Smooth muscle cell (in vitro differentiated cells): Measurements from ENCODE around the gene C16orf92. TPM values are rescaled to one million over a fixed set of nuclear protein-coding genes. Genes with fewer than 3 reads are reported as not detected.
"Not testable (repeated sequence)": the region's sequence is repeated elsewhere in the genome, so short reads cannot be mapped to it uniquely, and the experiment has no call there.

Source experiments
- DNase-seq: peaks from one replicate; lab custom pipeline; 2025; ENCODE audit not compliant: unreplicated experiment; lab: John Stamatoyannopoulos, UW
- H2AFZ ChIP-seq: fragments of 200-600 bp; sonication (generic); 2 replicates; pipeline ENCODE4 v1.6.0; 2016; ENCODE audit warnings: antibody characterized with exemption, low read depth, mild to moderate bottlenecking
- H3F3A ChIP-seq: fragments of 200-600 bp; sonication (generic); 2 replicates; pipeline ENCODE4 v1.6.0; 2017; ENCODE audit warnings: antibody characterized with exemption, low read depth
- H3K27ac ChIP-seq: fragments of 200-600 bp; sonication (generic); 2 replicates; pipeline ENCODE4 v1.5.1; 2016; ENCODE audit warnings: low read depth, mild to moderate bottlenecking
- H3K27me3 ChIP-seq: fragments of 200-600 bp; sonication (generic); 2 replicates; pipeline ENCODE4 v1.6.1; 2016; ENCODE audit warnings: low read depth, mild to moderate bottlenecking
- H3K36me3 ChIP-seq: fragments of 200-600 bp; sonication (generic); 2 replicates; pipeline ENCODE4 v1.5.1; 2016; ENCODE audit warnings: low read depth
- H3K4me1 ChIP-seq: fragments of 200-600 bp; sonication (generic); 2 replicates; pipeline ENCODE4 v1.5.1; 2016; ENCODE audit warnings: low read depth
- H3K4me2 ChIP-seq: fragments of 200-600 bp; sonication (generic); 2 replicates; pipeline ENCODE4 v1.6.0; 2016; ENCODE audit warnings: mild to moderate bottlenecking
- H3K4me3 ChIP-seq: fragments of 200-600 bp; sonication (generic); 2 replicates; pipeline ENCODE4 v1.5.1; 2016; ENCODE audit warnings: mild to moderate bottlenecking
- H3K79me2 ChIP-seq: fragments of 200-600 bp; sonication (generic); 2 replicates; pipeline ENCODE4 v1.6.0; 2016; ENCODE audit warnings: low read depth, mild to moderate bottlenecking
- H3K9ac ChIP-seq: fragments of 200-600 bp; sonication (generic); 2 replicates; pipeline ENCODE4 v1.6.0; 2016; ENCODE audit warnings: low read depth
- H3K9me3 ChIP-seq: fragments of 200-600 bp; sonication (generic); replicated peaks from 2 replicates; pipeline ENCODE4 v1.5.1; 2016; ENCODE audit warnings: low read depth
- H4K20me1 ChIP-seq: fragments of 200-600 bp; sonication (generic); 2 replicates; pipeline ENCODE4 v1.6.0; 2016; ENCODE audit warnings: low read depth
- CTCF ChIP-seq: fragments of 200-600 bp; sonication (generic); IDR thresholded peaks from 2 replicates; pipeline ENCODE4 v1.5.1; 2017; ENCODE audit warnings: borderline replicate concordance, mild to moderate bottlenecking, antibody characterized with exemption; ENCODE audit not compliant: insufficient read depth, poor library complexity, severe bottlenecking
- WGBS: methylation state at CpG from one replicate; pipeline ENCODE4 v1.1.7; 2016; ENCODE audit warnings: low lambda C conversion rate; 5-methylcytosine and 5-hydroxymethylcytosine counted together
- polyA plus RNA-seq: library from polyadenylated mRNA; unstranded; fragments of >200 nt; fragmentation: Nextera tagmentation; extraction: Ambion mirVana; gene quantifications from 2 replicates; pipeline ENCODE4 v1.2.1, GENCODE V29; 2016
- total RNA-seq: library from RNA; depleted of rRNA; stranded (reverse); fragments of >200 nt; gene quantifications from 2 replicates; pipeline ENCODE4 v1.2.3, GENCODE V29; 2014

Gene C16orf92
- total and polyA plus RNA-seq, 2 experiments from 2014 or later = not detected

- H3F3A ChIP-seq = no peaks in the 10 kb centered on the region
- H3K79me2 ChIP-seq = no peaks in the 10 kb centered on the region
- no peaks in the 10 kb centered on the region for H4K20me1 ChIP-seq
- peaks cover 14% of the 10 kb centered on the region for H3K4me1 ChIP-seq
- TF ChIP-seq CTCF = no peak
- H3K4me3 ChIP-seq = peak overlapping the region; percentile 47
- 27% methylated on average over 27 of the region's 31 CpGs for WGBS
- no peak overlapping the region for H2AFZ ChIP-seq
- peak overlapping the region; percentile 93 for H3K4me2 ChIP-seq
- no peak overlapping the region for H3K9ac ChIP-seq
- H3K9me3 ChIP-seq = no peaks in the 10 kb centered on the region
- H3K27me3 ChIP-seq = peaks cover 31% of the 10 kb centered on the region
- no peak overlapping the region for H3K27ac ChIP-seq
- DNase-seq = no peak
- no peaks in the 10 kb centered on the region for H3K36me3 ChIP-seq
These were observed 11.1 kb upstream of the C16orf92 start for GRCh38 chr16:30011714-30012504.

- H3K9ac ChIP-seq, H3F3A ChIP-seq, H4K20me1 ChIP-seq, H3K4me3 ChIP-seq, H3K79me2 ChIP-seq, DNase-seq, H3K36me3 ChIP-seq, H3K27ac ChIP-seq, H3K9me3 ChIP-seq, H2AFZ ChIP-seq, H3K4me2 ChIP-seq: not testable (repeated sequence)
- 92% methylated on average over 14 of the region's 14 CpGs for WGBS
- Histone ChIP-seq H3K27me3 (peaks cover 31% of the 10 kb centered on the region), H3K4me1 (peaks cover 14% of the 10 kb centered on the region)
These were observed 10.4 kb upstream of the C16orf92 start for GRCh38 chr16:30012598-30012997.

GRCh38 chr16:30015450-30015849 lies 7.5 kb upstream of the C16orf92 start:
- H3K4me2 ChIP-seq, H4K20me1 ChIP-seq, H3K9ac ChIP-seq, H3K36me3 ChIP-seq, H2AFZ ChIP-seq, DNase-seq, H3K9me3 ChIP-seq, H3K4me3 ChIP-seq, H3K27ac ChIP-seq, H3K4me1 ChIP-seq, H3F3A ChIP-seq, H3K79me2 ChIP-seq: not testable (repeated sequence)
- WGBS = 94% methylated on average over 7 of the region's 7 CpGs
- H3K27me3 ChIP-seq = peaks cover 19% of the 10 kb centered on the region

GRCh38 chr16:30016555-30017276 lies 6.3 kb upstream of the C16orf92 start:
- no peak overlapping the region for H3K9ac ChIP-seq
- H3K4me3 ChIP-seq = no peak overlapping the region
- no peaks in the 10 kb centered on the region for H3K79me2 ChIP-seq
- peaks cover under 1% of the 10 kb centered on the region for H3K4me1 ChIP-seq
- WGBS = 90% methylated on average over 8 of the region's 8 CpGs
- no peak overlapping the region for H2AFZ ChIP-seq
- H3K27ac ChIP-seq = no peak overlapping the region
- H3K27me3 ChIP-seq = peaks cover 6% of the 10 kb centered on the region
- no peaks in the 10 kb centered on the region for H3K9me3 ChIP-seq
- no peaks in the 10 kb centered on the region for H3K36me3 ChIP-seq
- no peak overlapping the region for H3K4me2 ChIP-seq
- TF ChIP-seq CTCF = no peak
- no peaks in the 10 kb centered on the region for H4K20me1 ChIP-seq
- no peak for DNase-seq
- H3F3A ChIP-seq = no peaks in the 10 kb centered on the region
